ENCODE results near the gene PPM1H. TPM values are rescaled to one million over a fixed set of nuclear protein-coding genes. Genes with fewer than 3 reads are reported as not detected.

PPM1H gene
- total and polyA plus RNA-seq, 2 donors (not counting 1 experiment from before 2014, with no cell fraction given): 0.01 TPM; not detected in 1

- Histone ChIP-seq H3K79me2 (ENCODE audit: control insufficient read depth, insufficient read depth, low read length) (no peaks in the 10 kb centered on the region), H3K27ac (ENCODE audit: low read length in 2 of 2) (no peak overlapping the region), H3K27me3 (replicated peaks in 1 of 4; ENCODE audit: control extremely low read depth in 1 of 4, control insufficient read depth in 3 of 4, insufficient read depth in 4 of 4, low read length in 3 of 4) (peaks cover 0 to 3% (median 0%) of the 10 kb centered on the region in 4 experiments), H3K4me3 (ENCODE audit: control extremely low read depth in 1 of 5, extremely low read depth in 1 of 5, insufficient read depth in 1 of 5, low read depth in 2 of 5, low read length in 4 of 5) (no peak overlapping the region), H3K9ac (ENCODE audit: low read length) (no peak overlapping the region), H2AFZ (ENCODE audit: insufficient read depth, low read depth, low read length, poor library complexity, severe bottlenecking) (no peak overlapping the region), H3K4me1 (ENCODE audit: control insufficient read depth in 2 of 2, insufficient read depth in 2 of 2, low read length in 2 of 2) (no peaks in the 10 kb centered on the region), H3K9me3 (ENCODE audit: control extremely low read depth in 1 of 3, control insufficient read depth in 2 of 3, insufficient read depth in 1 of 3, low read length in 2 of 3) (no peaks in the 10 kb centered on the region), H4K20me1 (ENCODE audit: control insufficient read depth, insufficient read depth, low read length, poor library complexity, severe bottlenecking) (no peaks in the 10 kb centered on the region), H3K4me2 (replicated peaks; ENCODE audit: low read depth, low read length, poor library complexity, severe bottlenecking) (no peak overlapping the region), H3K36me3 (replicated peaks in 1 of 2; ENCODE audit: control extremely low read depth in 1 of 2, control insufficient read depth in 1 of 2, extremely low read depth in 1 of 2, insufficient read depth in 2 of 2, low read length in 1 of 2) (no peaks in the 10 kb centered on the region)
- no peaks in the 10 kb centered on the region for H3K4me1 Mint-ChIP-seq
- WGBS (ENCODE audit: insufficient coverage): 20% methylated on average over 1 of the region's 4 CpGs
- H3K27ac Mint-ChIP-seq: no peak overlapping the region
- peaks cover 5% of the 10 kb centered on the region for H3K27me3 Mint-ChIP-seq
- H3K4me3 Mint-ChIP-seq: no peak overlapping the region
- no peak for TF ChIP-seq CTCF (IDR thresholded peaks at IDR 0.05)
- no peak for TF ChIP-seq EZH2 (IDR thresholded peaks at IDR 0.05; ENCODE audit: borderline replicate concordance, insufficient read depth, low read depth, low read length, poor library complexity, severe bottlenecking)
- DNase-seq (no peak), ATAC-seq (ENCODE audit: low read depth) (no peak)
- CTCF ChIA-PET: interaction anchor here (0.7 kb wide), 1 partner anchor 103 kb away, joined by 3 read pairs; no protein-coding TSS in a partner anchor
- H3K9me3 Mint-ChIP-seq (ENCODE audit: insufficient read depth): no peaks in the 10 kb centered on the region
- intact Hi-C loops (cut with micrococcal nuclease): no loop called here
- POLR2A ChIA-PET: no interaction called here
Observed at GRCh38 chr12:62983594-62983993, 48.6 kb upstream of the PPM1H start.

GRCh38 chr12:62978768-62979167, 43.8 kb upstream of the PPM1H start:
- TF ChIP-seq CTCF (IDR thresholded peaks at IDR 0.05): no peak
- TF ChIP-seq EZH2 (IDR thresholded peaks at IDR 0.05; ENCODE audit: borderline replicate concordance, insufficient read depth, low read depth, low read length, poor library complexity, severe bottlenecking): no peak
- H3K79me2 ChIP-seq (ENCODE audit: control insufficient read depth, insufficient read depth, low read length): no peaks in the 10 kb centered on the region
- H3K4me1 ChIP-seq (ENCODE audit: control insufficient read depth in 2 of 2, insufficient read depth in 2 of 2, low read length in 2 of 2): no peaks in the 10 kb centered on the region
- peaks cover 0 to 3% (median 0%) of the 10 kb centered on the region in 4 experiments for H3K27me3 ChIP-seq (replicated peaks in 1 of 4; ENCODE audit: control extremely low read depth in 1 of 4, control insufficient read depth in 3 of 4, insufficient read depth in 4 of 4, low read length in 3 of 4)
- no peak overlapping the region for H3K4me3 Mint-ChIP-seq
- H4K20me1 ChIP-seq (ENCODE audit: control insufficient read depth, insufficient read depth, low read length, poor library complexity, severe bottlenecking): no peaks in the 10 kb centered on the region
- H3K4me3 ChIP-seq (ENCODE audit: control extremely low read depth in 1 of 5, extremely low read depth in 1 of 5, insufficient read depth in 1 of 5, low read depth in 2 of 5, low read length in 4 of 5): no peak overlapping the region
- POLR2A ChIA-PET: no interaction called here
- CTCF ChIA-PET: no interaction called here
- intact Hi-C loops (cut with micrococcal nuclease): no loop called here
- H3K36me3 ChIP-seq (replicated peaks in 1 of 2; ENCODE audit: control extremely low read depth in 1 of 2, control insufficient read depth in 1 of 2, extremely low read depth in 1 of 2, insufficient read depth in 2 of 2, low read length in 1 of 2): no peaks in the 10 kb centered on the region
- H3K9ac ChIP-seq (ENCODE audit: low read length): no peak overlapping the region
- H3K9me3 ChIP-seq (ENCODE audit: control extremely low read depth in 1 of 3, control insufficient read depth in 2 of 3, insufficient read depth in 1 of 3, low read length in 2 of 3): no peaks in the 10 kb centered on the region
- H3K9me3 Mint-ChIP-seq (ENCODE audit: insufficient read depth): peaks cover 2% of the 10 kb centered on the region
- no peaks in the 10 kb centered on the region for H3K4me1 Mint-ChIP-seq
- no peak overlapping the region for H3K27ac Mint-ChIP-seq
- no peak overlapping the region for H3K4me2 ChIP-seq (replicated peaks; ENCODE audit: low read depth, low read length, poor library complexity, severe bottlenecking)
- no peaks in the 10 kb centered on the region for H3K27me3 Mint-ChIP-seq
- no peak overlapping the region for H3K27ac ChIP-seq (ENCODE audit: low read length in 2 of 2)
- H2AFZ ChIP-seq (ENCODE audit: insufficient read depth, low read depth, low read length, poor library complexity, severe bottlenecking): no peak overlapping the region
- ATAC-seq (ENCODE audit: low read depth) (no peak), DNase-seq (no peak)

Measured in B cell (primary cell).